ENCODE results near the gene RXFP4. TPM values are rescaled to one million over a fixed set of nuclear protein-coding genes. Genes with fewer than 3 reads are reported as not detected.

Gene RXFP4
- total RNA-seq, 1 experiment from 2014 or later: not detected

- DNase-seq (ENCODE audit: low spot score): no peak
- ChIA-PET POLR2A (interaction anchor here (1.1 kb wide), 1 partner anchor 26 kb away, joined by 8 read pairs; no protein-coding TSS in a partner anchor), CTCF (interaction anchor here (4.2 to 6.1 kb wide), 2 partner anchors 36 to 47 kb away, joined by 31 to 85 read pairs; partner anchors contain the start of gene ARHGEF2)
- no peak for ATAC-seq
- TF ChIP-seq, protein P1, sequence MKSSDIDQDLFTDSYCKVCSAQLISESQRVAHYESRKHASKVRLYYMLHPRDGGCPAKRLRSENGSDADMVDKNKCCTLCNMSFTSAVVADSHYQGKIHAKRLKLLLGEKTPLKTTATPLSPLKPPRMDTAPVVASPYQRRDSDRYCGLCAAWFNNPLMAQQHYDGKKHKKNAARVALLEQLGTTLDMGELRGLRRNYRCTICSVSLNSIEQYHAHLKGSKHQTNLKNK (CRISPR knock-in tag; IDR thresholded peaks at IDR 0.05): no peak
- TF ChIP-seq CREB1 (CRISPR knock-in tag; IDR thresholded peaks at IDR 0.05) (no peak), RELA (CRISPR knock-in tag; IDR thresholded peaks at IDR 0.05; ENCODE audit: borderline replicate concordance) (no peak), GABPB1 (CRISPR knock-in tag; IDR thresholded peaks at IDR 0.05) (no peak), JAZF1 (CRISPR knock-in tag; IDR thresholded peaks at IDR 0.05) (no peak), PREB (CRISPR knock-in tag; IDR thresholded peaks at IDR 0.05; ENCODE audit: borderline replicate concordance) (no peak), JUN (CRISPR knock-in tag; IDR thresholded peaks at IDR 0.05) (no peak), SP1 (CRISPR knock-in tag; conservative IDR thresholded peaks at IDR 0.05) (no peak), SMAD4 (CRISPR knock-in tag; IDR thresholded peaks at IDR 0.05) (no peak)
- TF ChIP-seq, protein P2, sequence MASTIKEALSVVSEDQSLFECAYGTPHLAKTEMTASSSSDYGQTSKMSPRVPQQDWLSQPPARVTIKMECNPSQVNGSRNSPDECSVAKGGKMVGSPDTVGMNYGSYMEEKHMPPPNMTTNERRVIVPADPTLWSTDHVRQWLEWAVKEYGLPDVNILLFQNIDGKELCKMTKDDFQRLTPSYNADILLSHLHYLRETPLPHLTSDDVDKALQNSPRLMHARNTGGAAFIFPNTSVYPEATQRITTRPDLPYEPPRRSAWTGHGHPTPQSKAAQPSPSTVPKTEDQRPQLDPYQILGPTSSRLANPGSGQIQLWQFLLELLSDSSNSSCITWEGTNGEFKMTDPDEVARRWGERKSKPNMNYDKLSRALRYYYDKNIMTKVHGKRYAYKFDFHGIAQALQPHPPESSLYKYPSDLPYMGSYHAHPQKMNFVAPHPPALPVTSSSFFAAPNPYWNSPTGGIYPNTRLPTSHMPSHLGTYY (CRISPR knock-in tag; IDR thresholded peaks at IDR 0.05): no peak
- no peak overlapping the region for H3K27ac Mint-ChIP-seq
- H3K4me3 Mint-ChIP-seq: no peak overlapping the region
- no peaks in the 10 kb centered on the region for H3K9me3 Mint-ChIP-seq
- peaks cover 3% of the 10 kb centered on the region; the same call in 1 of the 2 replicates for H3K36me3 Mint-ChIP-seq
- H3K4me1 Mint-ChIP-seq: peaks cover 36% of the 10 kb centered on the region
- no peaks in the 10 kb centered on the region for H3K27me3 Mint-ChIP-seq (ENCODE audit: low read depth)
Measured at GRCh38 chr1:155941845-155942531, 550 bp downstream of the RXFP4 start.

DNA sequence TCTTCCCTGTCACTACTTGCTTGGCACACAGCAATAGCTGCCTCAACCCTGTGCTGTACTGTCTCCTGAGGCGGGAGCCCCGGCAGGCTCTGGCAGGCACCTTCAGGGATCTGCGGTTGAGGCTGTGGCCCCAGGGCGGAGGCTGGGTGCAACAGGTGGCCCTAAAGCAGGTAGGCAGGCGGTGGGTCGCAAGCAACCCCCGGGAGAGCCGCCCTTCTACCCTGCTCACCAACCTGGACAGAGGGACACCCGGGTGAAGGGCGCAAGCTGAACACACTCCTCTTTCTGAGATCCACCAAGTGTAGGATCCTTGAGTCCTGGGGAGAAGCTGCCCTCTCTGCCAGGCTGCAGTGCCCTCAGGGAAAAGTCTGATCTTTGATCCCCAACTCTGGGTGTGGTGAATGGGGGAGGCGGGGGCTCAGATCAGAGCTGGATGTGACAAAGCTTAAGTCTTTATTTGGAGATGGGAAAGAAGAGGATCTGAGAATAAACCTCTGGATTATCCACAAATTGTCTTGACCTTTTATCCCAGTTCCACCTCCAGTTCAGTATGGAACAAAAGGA lies 1.2 kb downstream of the RXFP4 start:
- Mint-ChIP-seq H3K9me3 (no peaks in the 10 kb centered on the region), H3K36me3 (peaks cover 6% of the 10 kb centered on the region; the same call in 1 of the 2 replicates), H3K27ac (no peak overlapping the region), H3K27me3 (ENCODE audit: low read depth) (no peaks in the 10 kb centered on the region), H3K4me1 (peaks cover 38% of the 10 kb centered on the region), H3K4me3 (no peak overlapping the region)
- ChIA-PET POLR2A (interaction anchor here (0.8 to 1.1 kb wide), 2 partner anchors 25 to 307 kb away, joined by 3 to 8 read pairs; no protein-coding TSS in a partner anchor), CTCF (interaction anchor here (0.6 to 6.1 kb wide), 4 partner anchors 8 to 124 kb away, joined by 4 to 85 read pairs (median 18); partner anchors contain the start of gene ARHGEF2)
- no peak for TF ChIP-seq ZBTB43 (CRISPR knock-in tag; IDR thresholded peaks at IDR 0.05)
- TF ChIP-seq CREM (CRISPR knock-in tag; IDR thresholded peaks at IDR 0.05): no peak
- no peak for TF ChIP-seq NR1H2 (CRISPR knock-in tag; IDR thresholded peaks at IDR 0.05)
- TF ChIP-seq JUN (CRISPR knock-in tag; IDR thresholded peaks at IDR 0.05): no peak
- TF ChIP-seq PRRX2 (CRISPR knock-in tag; IDR thresholded peaks at IDR 0.05): no peak
- TF ChIP-seq, protein P3, sequence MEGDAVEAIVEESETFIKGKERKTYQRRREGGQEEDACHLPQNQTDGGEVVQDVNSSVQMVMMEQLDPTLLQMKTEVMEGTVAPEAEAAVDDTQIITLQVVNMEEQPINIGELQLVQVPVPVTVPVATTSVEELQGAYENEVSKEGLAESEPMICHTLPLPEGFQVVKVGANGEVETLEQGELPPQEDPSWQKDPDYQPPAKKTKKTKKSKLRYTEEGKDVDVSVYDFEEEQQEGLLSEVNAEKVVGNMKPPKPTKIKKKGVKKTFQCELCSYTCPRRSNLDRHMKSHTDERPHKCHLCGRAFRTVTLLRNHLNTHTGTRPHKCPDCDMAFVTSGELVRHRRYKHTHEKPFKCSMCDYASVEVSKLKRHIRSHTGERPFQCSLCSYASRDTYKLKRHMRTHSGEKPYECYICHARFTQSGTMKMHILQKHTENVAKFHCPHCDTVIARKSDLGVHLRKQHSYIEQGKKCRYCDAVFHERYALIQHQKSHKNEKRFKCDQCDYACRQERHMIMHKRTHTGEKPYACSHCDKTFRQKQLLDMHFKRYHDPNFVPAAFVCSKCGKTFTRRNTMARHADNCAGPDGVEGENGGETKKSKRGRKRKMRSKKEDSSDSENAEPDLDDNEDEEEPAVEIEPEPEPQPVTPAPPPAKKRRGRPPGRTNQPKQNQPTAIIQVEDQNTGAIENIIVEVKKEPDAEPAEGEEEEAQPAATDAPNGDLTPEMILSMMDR (IDR thresholded peaks at IDR 0.05): no peak
- TF ChIP-seq SP1 (CRISPR knock-in tag; conservative IDR thresholded peaks at IDR 0.05): no peak
- TF ChIP-seq, protein P4, sequence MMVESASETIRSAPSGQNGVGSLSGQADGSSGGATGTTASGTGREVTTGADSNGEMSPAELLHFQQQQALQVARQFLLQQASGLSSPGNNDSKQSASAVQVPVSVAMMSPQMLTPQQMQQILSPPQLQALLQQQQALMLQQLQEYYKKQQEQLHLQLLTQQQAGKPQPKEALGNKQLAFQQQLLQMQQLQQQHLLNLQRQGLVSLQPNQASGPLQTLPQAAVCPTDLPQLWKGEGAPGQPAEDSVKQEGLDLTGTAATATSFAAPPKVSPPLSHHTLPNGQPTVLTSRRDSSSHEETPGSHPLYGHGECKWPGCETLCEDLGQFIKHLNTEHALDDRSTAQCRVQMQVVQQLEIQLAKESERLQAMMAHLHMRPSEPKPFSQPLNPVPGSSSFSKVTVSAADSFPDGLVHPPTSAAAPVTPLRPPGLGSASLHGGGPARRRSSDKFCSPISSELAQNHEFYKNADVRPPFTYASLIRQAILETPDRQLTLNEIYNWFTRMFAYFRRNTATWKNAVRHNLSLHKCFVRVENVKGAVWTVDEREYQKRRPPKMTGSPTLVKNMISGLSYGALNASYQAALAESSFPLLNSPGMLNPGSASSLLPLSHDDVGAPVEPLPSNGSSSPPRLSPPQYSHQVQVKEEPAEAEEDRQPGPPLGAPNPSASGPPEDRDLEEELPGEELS (CRISPR knock-in tag; IDR thresholded peaks at IDR 0.05): no peak
- no peak for ATAC-seq
- no peak for DNase-seq (ENCODE audit: low spot score)

Data from WTC11 (cell line).